CD14-positive monocyte (primary cell): ENCODE results near the gene RTP5. TPM values are rescaled to one million over a fixed set of nuclear protein-coding genes. Genes with fewer than 3 reads are reported as not detected.
"Not testable (repeated sequence)": the region's sequence is repeated elsewhere in the genome, so short reads cannot be mapped to it uniquely, and the experiment has no call there.

Source experiments
- DNase-seq, 3 donors: peaks; one replicate each; pipeline ENCODE4 v3.0.0-alpha.2; 2011 to 2022
- H2AFZ ChIP-seq: 2 replicates; pipeline ENCODE4 v1.6.0; 2012; ENCODE audit warnings: mild to moderate bottlenecking, low read depth, low read length, inconsistent platforms; ENCODE audit not compliant: insufficient read depth, poor library complexity, severe bottlenecking
- H3K27ac ChIP-seq, 2 donors: 1 replicate in 1 of 2; 2 replicates in 1 of 2; pipeline ENCODE4 v1.5.1; 2012 to 2013; ENCODE audit warnings: low read length in 2 of 2, control low read depth in 1 of 2, inconsistent platforms in 1 of 2, low read depth in 1 of 2, mild to moderate bottlenecking in 1 of 2
- H3K27me3 ChIP-seq, 2 donors: one replicate each; pipeline versions ENCODE4 v1.6.0 to v1.6.1; 2011 to 2013; ENCODE audit warnings: low read length in 2 of 2; ENCODE audit not compliant: control insufficient read depth in 2 of 2, insufficient read depth in 2 of 2
- H3K36me3 ChIP-seq, 2 donors: replicated peaks in 1 of 2; 1 replicate in 1 of 2; 2 replicates in 1 of 2; pipeline versions ENCODE4 v1.5.1 to v1.6.1; 2012 to 2013; ENCODE audit warnings: low read length in 2 of 2, control low read depth in 1 of 2, inconsistent platforms in 1 of 2, mild to moderate bottlenecking in 1 of 2; ENCODE audit not compliant: insufficient read depth in 2 of 2, control insufficient read depth in 1 of 2
- H3K4me1 ChIP-seq, 2 donors: 1 replicate in 1 of 2; 2 replicates in 1 of 2; pipeline versions ENCODE4 v1.5.1 to v1.6.1; 2012 to 2013; ENCODE audit warnings: low read length in 2 of 2, control low read depth in 1 of 2, inconsistent platforms in 1 of 2, mild to moderate bottlenecking in 1 of 2, moderate library complexity in 1 of 2; ENCODE audit not compliant: insufficient read depth in 2 of 2, control insufficient read depth in 1 of 2
- H3K4me2 ChIP-seq: replicated peaks from 2 replicates; pipeline ENCODE3; 2012; ENCODE audit warnings: low read length, moderate library complexity, mild to moderate bottlenecking; ENCODE audit not compliant: poor library complexity, severe bottlenecking; ENCODE audit errors: extremely low read depth
- H3K4me3 ChIP-seq, 3 experiments: fragments of 200-600 bp in 1 of 3; sonication (generic) in 1 of 3; replicated peaks in 1 of 3; 1 replicate in 2 of 3; 2 replicates in 1 of 3; pipeline ENCODE4 v1.5.1; 2011 to 2013; ENCODE audit warnings: low read length in 3 of 3, mild to moderate bottlenecking in 3 of 3, control low read depth in 2 of 3, low read depth in 2 of 3, inconsistent platforms in 1 of 3, moderate library complexity in 1 of 3
- H3K79me2 ChIP-seq: 2 replicates; pipeline ENCODE4 v1.6.0; 2012; ENCODE audit warnings: mild to moderate bottlenecking, control low read depth, inconsistent platforms, low read length, moderate library complexity; ENCODE audit not compliant: insufficient read depth
- H3K9ac ChIP-seq: 2 replicates; pipeline ENCODE4 v1.6.0; 2017; ENCODE audit warnings: low read length, mild to moderate bottlenecking; ENCODE audit not compliant: insufficient read depth, poor library complexity, severe bottlenecking
- H3K9me3 ChIP-seq, 2 donors: replicated peaks in 1 of 2; 1 replicate in 1 of 2; 2 replicates in 1 of 2; pipeline versions ENCODE4 v1.5.1 to v1.6.1; 2012 to 2013; ENCODE audit warnings: low read length in 2 of 2, control low read depth in 1 of 2; ENCODE audit not compliant: control insufficient read depth in 1 of 2, insufficient read depth in 1 of 2
- H4K20me1 ChIP-seq: 2 replicates; pipeline ENCODE4 v1.6.0; 2012; ENCODE audit warnings: mild to moderate bottlenecking, low read length, control low read depth, moderate library complexity; ENCODE audit not compliant: insufficient read depth
- H3K27ac Mint-ChIP-seq, 7 donors: one replicate each; pipeline ENCODE4 v1.8.0; 2020; ENCODE audit warnings: mild to moderate bottlenecking in 7 of 7, mixed read lengths in 7 of 7, moderate library complexity in 6 of 7, inconsistent platforms in 2 of 7
- H3K27me3 Mint-ChIP-seq, 3 donors: one replicate each; pipeline ENCODE4 v1.8.0; 2021 to 2022; ENCODE audit warnings: low read depth in 3 of 3, mild to moderate bottlenecking in 3 of 3, mixed read lengths in 3 of 3, moderate library complexity in 3 of 3, inconsistent platforms in 1 of 3
- H3K36me3 Mint-ChIP-seq, 2 donors: one replicate each; pipeline ENCODE4 v1.8.0; 2020; ENCODE audit warnings: mixed read lengths in 2 of 2, inconsistent platforms in 1 of 2, mild to moderate bottlenecking in 1 of 2
- H3K4me1 Mint-ChIP-seq: one replicate; pipeline ENCODE4 v1.8.0; 2020; ENCODE audit warnings: mild to moderate bottlenecking, mixed read lengths
- H3K4me3 Mint-ChIP-seq, 2 donors: one replicate each; pipeline ENCODE4 v1.8.0; 2020; ENCODE audit warnings: mild to moderate bottlenecking in 2 of 2, mixed read lengths in 2 of 2, moderate library complexity in 1 of 2
- H3K9me3 Mint-ChIP-seq, 7 donors: one replicate each; pipeline ENCODE4 v1.8.0; 2020 to 2022; ENCODE audit warnings: mixed read lengths in 7 of 7, mild to moderate bottlenecking in 6 of 7, moderate library complexity in 6 of 7, inconsistent platforms in 2 of 7
- WGBS: methylation state at CpG from one replicate; pipeline ENCODE4 v1.1.5; 2013; ENCODE audit warnings: missing lambda C conversion rate; ENCODE audit not compliant: insufficient coverage; 5-methylcytosine and 5-hydroxymethylcytosine counted together
- intact Hi-C, 2 donors: fragments of 100-400 bp; cut with micrococcal nuclease; formaldehyde crosslinking; loops; one replicate each; pipeline versions ENCODE4 v1.15.0 to v1.15.1; 2023
- polyA plus RNA-seq, 3 donors: library from polyadenylated mRNA; depleted of rRNA in 1 of 3; unstranded in 2 of 3; stranded (reverse) in 1 of 3; fragments of 300-500 nt in 2 of 3; fragments of >200 nt in 1 of 3; fragmentation: Illumina TruSeq in 2 of 3; gene quantifications; 1 replicate in 2 of 3; 2 replicates in 1 of 3; pipeline ENCODE4 v1.2.3, GENCODE V29; 2012 to 2021
- TF ChIP-seq, protein P1 (sequence below): fragments of 200-600 bp; IDR thresholded peaks from one replicate; pipeline ENCODE4 v1.8.0; 2022; ENCODE audit warnings: antibody characterized with exemption, mild to moderate bottlenecking

The RTP5 gene
- polyA plus RNA-seq, 3 donors, result 0.03 TPM; not detected in 2

GRCh38 chr2:241827394-241827793, 42.1 kb upstream of the RTP5 start:
- no peak overlapping the region for H3K4me3 ChIP-seq
- Mint-ChIP-seq H3K4me3 (no peak overlapping the region), H3K27me3 (peaks cover 3 to 15% (median 9%) of the 10 kb centered on the region in 3 donors), H3K4me1 (no peaks in the 10 kb centered on the region), H3K36me3 (no peaks in the 10 kb centered on the region), H3K9me3 (peaks cover 15 to 40% (median 35%) of the 10 kb centered on the region in 7 donors), H3K27ac (no peak overlapping the region)
- no peak overlapping the region for H2AFZ ChIP-seq
- H3K4me2 ChIP-seq, result no peak overlapping the region
- H3K36me3 ChIP-seq, result no peaks in the 10 kb centered on the region
- H3K9me3 ChIP-seq, result peaks cover 12 to 20% of the 10 kb centered on the region in 2 donors
- H3K27ac ChIP-seq, result no peak overlapping the region
- no peak overlapping the region for H3K9ac ChIP-seq
- TF ChIP-seq, protein P1, sequence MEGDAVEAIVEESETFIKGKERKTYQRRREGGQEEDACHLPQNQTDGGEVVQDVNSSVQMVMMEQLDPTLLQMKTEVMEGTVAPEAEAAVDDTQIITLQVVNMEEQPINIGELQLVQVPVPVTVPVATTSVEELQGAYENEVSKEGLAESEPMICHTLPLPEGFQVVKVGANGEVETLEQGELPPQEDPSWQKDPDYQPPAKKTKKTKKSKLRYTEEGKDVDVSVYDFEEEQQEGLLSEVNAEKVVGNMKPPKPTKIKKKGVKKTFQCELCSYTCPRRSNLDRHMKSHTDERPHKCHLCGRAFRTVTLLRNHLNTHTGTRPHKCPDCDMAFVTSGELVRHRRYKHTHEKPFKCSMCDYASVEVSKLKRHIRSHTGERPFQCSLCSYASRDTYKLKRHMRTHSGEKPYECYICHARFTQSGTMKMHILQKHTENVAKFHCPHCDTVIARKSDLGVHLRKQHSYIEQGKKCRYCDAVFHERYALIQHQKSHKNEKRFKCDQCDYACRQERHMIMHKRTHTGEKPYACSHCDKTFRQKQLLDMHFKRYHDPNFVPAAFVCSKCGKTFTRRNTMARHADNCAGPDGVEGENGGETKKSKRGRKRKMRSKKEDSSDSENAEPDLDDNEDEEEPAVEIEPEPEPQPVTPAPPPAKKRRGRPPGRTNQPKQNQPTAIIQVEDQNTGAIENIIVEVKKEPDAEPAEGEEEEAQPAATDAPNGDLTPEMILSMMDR, result no peak
- DNase-seq, result no peak
- WGBS, result no CpG with 5 or more reads among the region's 2 CpGs
- H3K79me2 ChIP-seq, result no peaks in the 10 kb centered on the region
- no peaks in the 10 kb centered on the region for H4K20me1 ChIP-seq
- intact Hi-C loops, result no loop called here
- H3K4me1 ChIP-seq, result no peaks in the 10 kb centered on the region
- no peaks in the 10 kb centered on the region for H3K27me3 ChIP-seq

- Histone ChIP-seq H3K36me3 (no peaks in the 10 kb centered on the region), H3K4me2 (no peak overlapping the region), H3K79me2 (no peaks in the 10 kb centered on the region), H3K9ac (no peak overlapping the region), H3K9me3 (no peaks in the 10 kb centered on the region), H3K4me3 (no peak overlapping the region), H3K27ac (no peak overlapping the region), H3K4me1 (no peaks in the 10 kb centered on the region), H3K27me3 (no peaks in the 10 kb centered on the region), H4K20me1 (no peaks in the 10 kb centered on the region), H2AFZ (no peak overlapping the region)
- H3K9me3 Mint-ChIP-seq, result peaks cover 3 to 14% (median 8%) of the 10 kb centered on the region in 7 donors
- H3K27ac Mint-ChIP-seq, result no peak overlapping the region
- 20% methylated on average over 1 of the region's 13 CpGs for WGBS
- H3K4me3 Mint-ChIP-seq, result no peak overlapping the region
- no peaks in the 10 kb centered on the region for H3K4me1 Mint-ChIP-seq
- no peak for DNase-seq
- H3K27me3 Mint-ChIP-seq, result peaks cover 6 to 25% (median 11%) of the 10 kb centered on the region in 3 donors
- no peaks in the 10 kb centered on the region for H3K36me3 Mint-ChIP-seq
- TF ChIP-seq, protein P1, result no peak
- intact Hi-C loops, result no loop called here
These were observed 36.3 kb upstream of the RTP5 start for GRCh38 chr2:241833101-241833663.

- DNase-seq, H3K9me3 Mint-ChIP-seq, H4K20me1 ChIP-seq, H3K4me1 ChIP-seq, H3K27me3 ChIP-seq, H3K9ac ChIP-seq, H3K4me2 ChIP-seq, H3K36me3 ChIP-seq, H3K4me3 Mint-ChIP-seq, H3K4me3 ChIP-seq, H3K4me1 Mint-ChIP-seq, H2AFZ ChIP-seq, H3K27ac Mint-ChIP-seq, H3K36me3 Mint-ChIP-seq, intact Hi-C loops, H3K9me3 ChIP-seq, H3K79me2 ChIP-seq, H3K27ac ChIP-seq: not testable (repeated sequence)
- WGBS, result 94% methylated on average over 18 of the region's 28 CpGs
- peaks cover 6 to 27% (median 11%) of the 10 kb centered on the region in 3 donors for H3K27me3 Mint-ChIP-seq
These were observed 35.6 kb upstream of the RTP5 start for GRCh38 chr2:241833756-241834526.
